HEK293 (cell line): ENCODE data around the gene PLD5.

Experiments used
- ATF2 ChIP-seq: fragments of 450-650 bp; formaldehyde crosslinking; IDR thresholded peaks from 2 replicates; pipeline ENCODE4 v1.5.1; 2016; ENCODE audit warnings: missing biosample characterization, missing genetic modification characterization, low read depth
- CTCF ChIP-seq: fragments of 450-650 bp; formaldehyde crosslinking; IDR thresholded peaks from 2 replicates; pipeline ENCODE4 v1.5.1; 2016; ENCODE audit warnings: missing biosample characterization, missing genetic modification characterization
- KLF16 ChIP-seq: fragments of 450-650 bp; formaldehyde crosslinking; IDR thresholded peaks from 2 replicates; pipeline ENCODE4 v1.5.1; 2017; ENCODE audit warnings: missing biosample characterization, missing genetic modification characterization
- PATZ1 ChIP-seq: fragments of 450-650 bp; formaldehyde crosslinking; IDR thresholded peaks from 2 replicates; pipeline ENCODE4 v1.5.1; 2016; ENCODE audit warnings: missing biosample characterization, missing genetic modification characterization
- SALL2 ChIP-seq: fragments of 450-650 bp; formaldehyde crosslinking; IDR thresholded peaks from 2 replicates; pipeline ENCODE4 v1.5.0; 2017; ENCODE audit warnings: missing biosample characterization, mild to moderate bottlenecking, missing genetic modification characterization, borderline replicate concordance
- TCF7L2 ChIP-seq: IDR thresholded peaks from 2 replicates; pipeline ENCODE4 v1.6.1; 2011; ENCODE audit warnings: low read depth, mild to moderate bottlenecking, inconsistent platforms, low read length, moderate library complexity, borderline replicate concordance
- ZBTB11 ChIP-seq: fragments of 450-650 bp; formaldehyde crosslinking; conservative IDR thresholded peaks from 2 replicates; pipeline ENCODE4 v1.5.1; 2016; ENCODE audit warnings: low read depth, missing biosample characterization, missing genetic modification characterization
- ZBTB44 ChIP-seq: fragments of 450-650 bp; IDR thresholded peaks from 2 replicates; pipeline ENCODE4 v1.5.1; 2018; ENCODE audit warnings: missing biosample characterization, mild to moderate bottlenecking, missing genetic modification characterization
- ZNF214 ChIP-seq: fragments of 450-650 bp; formaldehyde crosslinking; IDR thresholded peaks from 2 replicates; pipeline ENCODE4 v1.5.1; 2017; ENCODE audit warnings: missing biosample characterization, mild to moderate bottlenecking, missing genetic modification characterization, borderline replicate concordance
- ZNF292 ChIP-seq: fragments of 450-650 bp; formaldehyde crosslinking; IDR thresholded peaks from 2 replicates; pipeline ENCODE4 v1.5.1; 2016; ENCODE audit warnings: low read depth, missing biosample characterization, missing genetic modification characterization, borderline replicate concordance
- ZNF37A ChIP-seq: fragments of 450-650 bp; IDR thresholded peaks from 2 replicates; pipeline ENCODE4 v1.5.1; 2018; ENCODE audit warnings: missing biosample characterization, missing genetic modification characterization
- ZNF623 ChIP-seq: fragments of 450-650 bp; formaldehyde crosslinking; IDR thresholded peaks from 2 replicates; pipeline ENCODE4 v1.5.1; 2016; ENCODE audit warnings: missing biosample characterization, missing genetic modification characterization

GRCh38 chr1:242178924-242179708, 345.4 kb downstream of the PLD5 start:
- no peak for TF ChIP-seq ATF2 (tag by site-specific recombination)
- TF ChIP-seq ZNF37A (tag by site-specific recombination): no peak
- no peak for TF ChIP-seq SALL2 (tag by site-specific recombination)
- no peak for TF ChIP-seq KLF16 (tag by site-specific recombination)
- TF ChIP-seq CTCF (tag by site-specific recombination): no peak
- TF ChIP-seq ZNF623 (tag by site-specific recombination): no peak
- TF ChIP-seq ZNF214: no peak
- no peak for TF ChIP-seq PATZ1
- TF ChIP-seq TCF7L2: no peak
- TF ChIP-seq ZBTB44 (tag by site-specific recombination): no peak
- no peak for TF ChIP-seq ZNF292 (tag by site-specific recombination)
- TF ChIP-seq ZBTB11 (tag by site-specific recombination): no peak
